ENCODE data around the gene COLEC11. TPM values are rescaled to one million over a fixed set of nuclear protein-coding genes. Genes with fewer than 3 reads are reported as not detected.

COLEC11 gene
- total and polyA plus RNA-seq, 2 experiments from 2014 or later = 1.3 to 1.5 TPM

DNA sequence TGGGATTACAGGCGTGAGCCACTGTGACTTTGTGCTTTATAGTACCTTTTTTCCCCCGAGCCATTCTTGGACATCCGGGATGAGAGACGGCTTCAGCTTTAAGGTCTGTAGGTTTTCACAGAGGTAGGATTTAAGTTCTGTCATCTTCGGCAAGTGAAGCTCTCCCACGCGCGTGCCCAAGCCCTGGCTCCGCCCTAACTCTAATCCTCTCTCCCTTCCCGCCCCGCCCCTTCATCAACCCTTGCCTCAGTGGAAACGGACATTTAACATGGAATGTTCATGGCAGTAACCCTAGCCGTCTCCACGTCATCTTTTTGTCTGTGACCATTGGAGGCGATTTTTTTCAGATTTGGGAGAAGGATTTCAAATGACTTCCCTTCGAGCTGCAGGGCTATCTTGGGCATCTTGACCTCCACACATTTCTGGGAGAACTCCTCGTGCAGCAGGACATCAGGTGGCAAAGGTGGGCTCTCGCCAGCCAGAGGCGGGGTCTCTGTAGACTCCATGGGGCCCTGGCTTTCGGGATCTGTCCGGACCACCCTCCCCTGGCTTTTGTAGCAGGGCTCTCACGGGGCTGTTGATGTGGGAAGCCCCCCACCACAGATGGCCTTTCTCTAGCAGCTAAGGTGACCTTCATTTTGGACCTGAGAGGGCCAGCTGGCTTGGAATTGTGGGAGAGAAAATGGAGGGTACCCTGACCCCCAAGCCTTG, 6.8 kb downstream of the COLEC11 start:
- peaks cover 4% of the 10 kb centered on the region; the same call in 2 of the 3 replicates for H3K4me1 Mint-ChIP-seq
- no peak overlapping the region for H2AFZ ChIP-seq
- H4K20me1 ChIP-seq (replicated peaks; ENCODE audit: insufficient read depth) = no peaks in the 10 kb centered on the region
- H3K4me3 Mint-ChIP-seq = no peak overlapping the region
- no peak overlapping the region for H3K4me3 ChIP-seq
- no peak overlapping the region for H3K27ac Mint-ChIP-seq
- H3K36me3 ChIP-seq (ENCODE audit: insufficient read depth) = no peaks in the 10 kb centered on the region
- H3K9me2 ChIP-seq (ENCODE audit: insufficient read depth) = no peaks in the 10 kb centered on the region
- no peaks in the 10 kb centered on the region for H3K36me3 Mint-ChIP-seq (ENCODE audit: low read depth)
- no peak for ATAC-seq
- no peak overlapping the region for H3K27ac ChIP-seq (ENCODE audit: low read depth)
- TF ChIP-seq, protein P1, sequence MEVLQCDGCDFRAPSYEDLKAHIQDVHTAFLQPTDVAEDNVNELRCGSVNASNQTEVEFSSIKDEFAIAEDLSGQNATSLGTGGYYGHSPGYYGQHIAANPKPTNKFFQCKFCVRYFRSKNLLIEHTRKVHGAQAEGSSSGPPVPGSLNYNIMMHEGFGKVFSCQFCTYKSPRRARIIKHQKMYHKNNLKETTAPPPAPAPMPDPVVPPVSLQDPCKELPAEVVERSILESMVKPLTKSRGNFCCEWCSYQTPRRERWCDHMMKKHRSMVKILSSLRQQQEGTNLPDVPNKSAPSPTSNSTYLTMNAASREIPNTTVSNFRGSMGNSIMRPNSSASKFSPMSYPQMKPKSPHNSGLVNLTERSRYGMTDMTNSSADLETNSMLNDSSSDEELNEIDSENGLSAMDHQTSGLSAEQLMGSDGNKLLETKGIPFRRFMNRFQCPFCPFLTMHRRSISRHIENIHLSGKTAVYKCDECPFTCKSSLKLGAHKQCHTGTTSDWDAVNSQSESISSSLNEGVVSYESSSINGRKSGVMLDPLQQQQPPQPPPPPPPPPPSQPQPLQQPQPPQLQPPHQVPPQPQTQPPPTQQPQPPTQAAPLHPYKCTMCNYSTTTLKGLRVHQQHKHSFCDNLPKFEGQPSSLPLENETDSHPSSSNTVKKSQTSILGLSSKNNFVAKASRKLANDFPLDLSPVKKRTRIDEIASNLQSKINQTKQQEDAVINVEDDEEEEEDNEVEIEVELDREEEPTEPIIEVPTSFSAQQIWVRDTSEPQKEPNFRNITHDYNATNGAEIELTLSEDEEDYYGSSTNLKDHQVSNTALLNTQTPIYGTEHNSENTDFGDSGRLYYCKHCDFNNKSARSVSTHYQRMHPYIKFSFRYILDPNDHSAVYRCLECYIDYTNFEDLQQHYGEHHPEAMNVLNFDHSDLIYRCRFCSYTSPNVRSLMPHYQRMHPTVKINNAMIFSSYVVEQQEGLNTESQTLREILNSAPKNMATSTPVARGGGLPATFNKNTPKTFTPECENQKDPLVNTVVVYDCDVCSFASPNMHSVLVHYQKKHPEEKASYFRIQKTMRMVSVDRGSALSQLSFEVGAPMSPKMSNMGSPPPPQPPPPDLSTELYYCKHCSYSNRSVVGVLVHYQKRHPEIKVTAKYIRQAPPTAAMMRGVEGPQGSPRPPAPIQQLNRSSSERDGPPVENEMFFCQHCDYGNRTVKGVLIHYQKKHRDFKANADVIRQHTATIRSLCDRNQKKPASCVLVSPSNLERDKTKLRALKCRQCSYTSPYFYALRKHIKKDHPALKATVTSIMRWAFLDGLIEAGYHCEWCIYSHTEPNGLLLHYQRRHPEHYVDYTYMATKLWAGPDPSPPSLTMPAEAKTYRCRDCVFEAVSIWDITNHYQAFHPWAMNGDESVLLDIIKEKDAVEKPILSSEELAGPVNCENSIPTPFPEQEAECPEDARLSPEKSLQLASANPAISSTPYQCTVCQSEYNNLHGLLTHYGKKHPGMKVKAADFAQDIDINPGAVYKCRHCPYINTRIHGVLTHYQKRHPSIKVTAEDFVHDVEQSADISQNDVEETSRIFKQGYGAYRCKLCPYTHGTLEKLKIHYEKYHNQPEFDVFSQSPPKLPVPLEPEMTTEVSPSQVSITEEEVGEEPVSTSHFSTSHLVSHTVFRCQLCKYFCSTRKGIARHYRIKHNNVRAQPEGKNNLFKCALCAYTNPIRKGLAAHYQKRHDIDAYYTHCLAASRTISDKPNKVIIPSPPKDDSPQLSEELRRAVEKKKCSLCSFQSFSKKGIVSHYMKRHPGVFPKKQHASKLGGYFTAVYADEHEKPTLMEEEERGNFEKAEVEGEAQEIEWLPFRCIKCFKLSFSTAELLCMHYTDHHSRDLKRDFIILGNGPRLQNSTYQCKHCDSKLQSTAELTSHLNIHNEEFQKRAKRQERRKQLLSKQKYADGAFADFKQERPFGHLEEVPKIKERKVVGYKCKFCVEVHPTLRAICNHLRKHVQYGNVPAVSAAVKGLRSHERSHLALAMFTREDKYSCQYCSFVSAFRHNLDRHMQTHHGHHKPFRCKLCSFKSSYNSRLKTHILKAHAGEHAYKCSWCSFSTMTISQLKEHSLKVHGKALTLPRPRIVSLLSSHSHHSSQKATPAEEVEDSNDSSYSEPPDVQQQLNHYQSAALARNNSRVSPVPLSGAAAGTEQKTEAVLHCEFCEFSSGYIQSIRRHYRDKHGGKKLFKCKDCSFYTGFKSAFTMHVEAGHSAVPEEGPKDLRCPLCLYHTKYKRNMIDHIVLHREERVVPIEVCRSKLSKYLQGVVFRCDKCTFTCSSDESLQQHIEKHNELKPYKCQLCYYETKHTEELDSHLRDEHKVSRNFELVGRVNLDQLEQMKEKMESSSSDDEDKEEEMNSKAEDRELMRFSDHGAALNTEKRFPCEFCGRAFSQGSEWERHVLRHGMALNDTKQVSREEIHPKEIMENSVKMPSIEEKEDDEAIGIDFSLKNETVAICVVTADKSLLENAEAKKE (CRISPR knock-in tag; IDR thresholded peaks at IDR 0.05) = no peak
- TF ChIP-seq NANOG (IDR thresholded peaks at IDR 0.05; ENCODE audit: borderline replicate concordance) (no peak), JUNB (IDR thresholded peaks at IDR 0.05; ENCODE audit: unreplicated experiment) (no peak), STAT1 (IDR thresholded peaks at IDR 0.05; ENCODE audit: unreplicated experiment) (no peak), EZH2phosphoT487 (IDR thresholded peaks at IDR 0.05; ENCODE audit: unreplicated experiment) (no peak), EZH2 (IDR thresholded peaks at IDR 0.05; ENCODE audit: low read depth, unreplicated experiment) (no peak), POLR2AphosphoS5 (IDR thresholded peaks at IDR 0.05; ENCODE audit: low read depth) (no peak), CREB1 (CRISPR knock-in tag; IDR thresholded peaks at IDR 0.05; ENCODE audit: low read depth) (no peak), ZNF114 (CRISPR knock-in tag; IDR thresholded peaks at IDR 0.05) (no peak), ZNF331 (CRISPR knock-in tag; IDR thresholded peaks at IDR 0.05; ENCODE audit: low read depth) (no peak)
- TF ChIP-seq, protein P2, sequence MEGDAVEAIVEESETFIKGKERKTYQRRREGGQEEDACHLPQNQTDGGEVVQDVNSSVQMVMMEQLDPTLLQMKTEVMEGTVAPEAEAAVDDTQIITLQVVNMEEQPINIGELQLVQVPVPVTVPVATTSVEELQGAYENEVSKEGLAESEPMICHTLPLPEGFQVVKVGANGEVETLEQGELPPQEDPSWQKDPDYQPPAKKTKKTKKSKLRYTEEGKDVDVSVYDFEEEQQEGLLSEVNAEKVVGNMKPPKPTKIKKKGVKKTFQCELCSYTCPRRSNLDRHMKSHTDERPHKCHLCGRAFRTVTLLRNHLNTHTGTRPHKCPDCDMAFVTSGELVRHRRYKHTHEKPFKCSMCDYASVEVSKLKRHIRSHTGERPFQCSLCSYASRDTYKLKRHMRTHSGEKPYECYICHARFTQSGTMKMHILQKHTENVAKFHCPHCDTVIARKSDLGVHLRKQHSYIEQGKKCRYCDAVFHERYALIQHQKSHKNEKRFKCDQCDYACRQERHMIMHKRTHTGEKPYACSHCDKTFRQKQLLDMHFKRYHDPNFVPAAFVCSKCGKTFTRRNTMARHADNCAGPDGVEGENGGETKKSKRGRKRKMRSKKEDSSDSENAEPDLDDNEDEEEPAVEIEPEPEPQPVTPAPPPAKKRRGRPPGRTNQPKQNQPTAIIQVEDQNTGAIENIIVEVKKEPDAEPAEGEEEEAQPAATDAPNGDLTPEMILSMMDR (conservative IDR thresholded peaks at IDR 0.05; ENCODE audit: low read depth in 2 of 2) = no peak
- TF ChIP-seq, protein P3, sequence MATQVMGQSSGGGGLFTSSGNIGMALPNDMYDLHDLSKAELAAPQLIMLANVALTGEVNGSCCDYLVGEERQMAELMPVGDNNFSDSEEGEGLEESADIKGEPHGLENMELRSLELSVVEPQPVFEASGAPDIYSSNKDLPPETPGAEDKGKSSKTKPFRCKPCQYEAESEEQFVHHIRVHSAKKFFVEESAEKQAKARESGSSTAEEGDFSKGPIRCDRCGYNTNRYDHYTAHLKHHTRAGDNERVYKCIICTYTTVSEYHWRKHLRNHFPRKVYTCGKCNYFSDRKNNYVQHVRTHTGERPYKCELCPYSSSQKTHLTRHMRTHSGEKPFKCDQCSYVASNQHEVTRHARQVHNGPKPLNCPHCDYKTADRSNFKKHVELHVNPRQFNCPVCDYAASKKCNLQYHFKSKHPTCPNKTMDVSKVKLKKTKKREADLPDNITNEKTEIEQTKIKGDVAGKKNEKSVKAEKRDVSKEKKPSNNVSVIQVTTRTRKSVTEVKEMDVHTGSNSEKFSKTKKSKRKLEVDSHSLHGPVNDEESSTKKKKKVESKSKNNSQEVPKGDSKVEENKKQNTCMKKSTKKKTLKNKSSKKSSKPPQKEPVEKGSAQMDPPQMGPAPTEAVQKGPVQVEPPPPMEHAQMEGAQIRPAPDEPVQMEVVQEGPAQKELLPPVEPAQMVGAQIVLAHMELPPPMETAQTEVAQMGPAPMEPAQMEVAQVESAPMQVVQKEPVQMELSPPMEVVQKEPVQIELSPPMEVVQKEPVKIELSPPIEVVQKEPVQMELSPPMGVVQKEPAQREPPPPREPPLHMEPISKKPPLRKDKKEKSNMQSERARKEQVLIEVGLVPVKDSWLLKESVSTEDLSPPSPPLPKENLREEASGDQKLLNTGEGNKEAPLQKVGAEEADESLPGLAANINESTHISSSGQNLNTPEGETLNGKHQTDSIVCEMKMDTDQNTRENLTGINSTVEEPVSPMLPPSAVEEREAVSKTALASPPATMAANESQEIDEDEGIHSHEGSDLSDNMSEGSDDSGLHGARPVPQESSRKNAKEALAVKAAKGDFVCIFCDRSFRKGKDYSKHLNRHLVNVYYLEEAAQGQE (IDR thresholded peaks at IDR 0.05; ENCODE audit: unreplicated experiment) = no peak
- TF ChIP-seq, protein P4, sequence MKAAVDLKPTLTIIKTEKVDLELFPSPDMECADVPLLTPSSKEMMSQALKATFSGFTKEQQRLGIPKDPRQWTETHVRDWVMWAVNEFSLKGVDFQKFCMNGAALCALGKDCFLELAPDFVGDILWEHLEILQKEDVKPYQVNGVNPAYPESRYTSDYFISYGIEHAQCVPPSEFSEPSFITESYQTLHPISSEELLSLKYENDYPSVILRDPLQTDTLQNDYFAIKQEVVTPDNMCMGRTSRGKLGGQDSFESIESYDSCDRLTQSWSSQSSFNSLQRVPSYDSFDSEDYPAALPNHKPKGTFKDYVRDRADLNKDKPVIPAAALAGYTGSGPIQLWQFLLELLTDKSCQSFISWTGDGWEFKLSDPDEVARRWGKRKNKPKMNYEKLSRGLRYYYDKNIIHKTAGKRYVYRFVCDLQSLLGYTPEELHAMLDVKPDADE (IDR thresholded peaks at IDR 0.05) = no peak
- no peaks in the 10 kb centered on the region for H3K27me3 ChIP-seq (ENCODE audit: insufficient read depth)
- H3K4me2 ChIP-seq = no peak overlapping the region
- H3K27me3 Mint-ChIP-seq (ENCODE audit: insufficient read depth, low read depth, poor library complexity) = peaks cover 18% of the 10 kb centered on the region
- DNase-seq (ENCODE audit: low spot score) = no peak
- H3F3A ChIP-seq (replicated peaks; ENCODE audit: low read depth) = no peaks in the 10 kb centered on the region
- H3K79me2 ChIP-seq (replicated peaks; ENCODE audit: insufficient read depth) = no peaks in the 10 kb centered on the region
- H3K9me3 Mint-ChIP-seq = peaks cover 4% of the 10 kb centered on the region; the same call in 1 of the 3 replicates
- no peaks in the 10 kb centered on the region for H3K4me1 ChIP-seq (ENCODE audit: insufficient read depth)

All from GM23338 (cell line).